Measurements from ENCODE around the gene LEMD1.

The LEMD1 gene

DNA sequence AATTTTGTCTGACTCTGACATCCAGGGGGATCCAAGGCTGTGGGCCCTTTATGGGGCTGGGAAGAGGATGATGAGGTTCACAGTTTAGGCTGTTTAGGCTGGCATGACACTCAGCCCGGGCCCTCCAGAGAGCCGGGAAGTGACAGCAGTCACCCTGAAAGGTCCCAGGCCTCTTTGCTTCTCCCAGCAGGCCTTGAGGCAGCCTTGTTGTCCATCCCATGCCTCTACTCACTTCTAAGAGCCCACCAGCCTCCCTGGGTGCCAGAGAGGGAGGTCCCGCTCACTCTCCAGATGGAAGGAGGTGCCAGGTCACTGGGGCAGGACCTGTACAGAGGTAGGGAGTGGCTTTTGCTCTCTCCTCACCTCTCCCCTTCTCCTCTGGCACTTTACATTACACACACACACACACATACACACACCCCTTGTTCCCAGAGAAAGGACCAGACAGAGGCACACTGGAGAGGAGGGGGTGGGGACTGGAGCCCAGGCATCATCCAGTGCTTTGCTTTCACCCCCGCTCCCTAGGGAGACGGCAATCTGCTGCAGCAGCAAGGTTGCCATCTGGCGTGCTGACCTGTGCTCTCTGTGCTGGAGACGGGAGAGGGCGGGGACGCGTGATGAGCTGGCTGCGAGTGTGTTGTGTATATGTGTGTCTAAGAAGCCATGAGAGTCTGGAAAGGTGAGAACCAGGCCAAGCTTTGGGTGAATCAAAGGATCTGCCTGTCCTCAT lies 69.7 kb downstream of the LEMD1 start:
- peak; percentile 74 for DNase-seq

DNA sequence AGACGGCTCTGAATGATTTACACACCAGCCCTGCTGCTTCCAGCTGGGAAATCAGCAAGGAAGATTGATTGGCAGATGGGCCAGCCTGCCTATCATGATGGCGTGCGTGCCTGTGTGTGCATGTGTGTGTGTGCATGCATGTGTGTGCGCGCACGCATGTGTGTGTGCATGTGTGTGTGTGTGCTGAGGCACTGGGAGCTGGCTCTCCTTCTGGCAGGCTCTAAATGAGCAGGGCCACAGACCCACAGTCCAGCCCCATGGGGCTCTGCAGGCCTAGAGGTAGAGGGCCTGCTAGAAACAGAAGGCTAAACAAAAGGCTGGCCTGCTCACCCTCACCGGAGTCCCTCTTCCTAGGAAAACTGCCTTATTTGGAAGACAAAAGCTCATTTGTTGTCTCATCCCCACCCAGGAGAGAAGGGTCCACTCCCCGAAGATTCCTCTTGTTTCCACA lies 71.1 kb downstream of the LEMD1 start:
- no peak for DNase-seq

GRCh38 chr1:205350124-205350523 lies 71.7 kb downstream of the LEMD1 start:
- DNase-seq = no peak

- DNase-seq = no peak
These were observed 73.0 kb downstream of the LEMD1 start for GRCh38 chr1:205348554-205349487.

- no peak for DNase-seq
These were observed 74.8 kb downstream of the LEMD1 start for GRCh38 chr1:205346956-205347574.

DNA sequence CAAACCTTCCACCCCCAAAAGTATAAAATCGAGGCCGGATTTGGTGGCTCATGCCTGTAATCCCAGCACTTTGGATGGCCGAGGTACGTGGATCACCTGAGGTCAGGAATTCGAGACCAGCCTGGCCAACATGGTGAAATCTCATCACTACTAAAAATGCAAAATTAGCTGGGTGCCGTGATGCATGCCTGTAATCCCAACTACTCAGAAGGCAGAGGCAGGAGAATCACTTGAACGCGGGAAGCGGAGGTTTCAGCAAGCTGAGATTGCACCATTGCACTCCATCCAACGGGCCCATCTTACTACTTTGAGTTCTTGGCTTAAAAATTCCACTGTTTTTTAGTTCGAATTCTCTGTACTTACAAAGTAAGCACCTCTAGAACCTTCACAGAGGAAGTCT lies 76.1 kb downstream of the LEMD1 start:
- DNase-seq = no peak

- peak; percentile 31 for DNase-seq
These were observed 77.6 kb downstream of the LEMD1 start for GRCh38 chr1:205344066-205344928.

- DNase-seq = peak; percentile 29
These were observed 78.3 kb downstream of the LEMD1 start for GRCh38 chr1:205343431-205344065.

DNA sequence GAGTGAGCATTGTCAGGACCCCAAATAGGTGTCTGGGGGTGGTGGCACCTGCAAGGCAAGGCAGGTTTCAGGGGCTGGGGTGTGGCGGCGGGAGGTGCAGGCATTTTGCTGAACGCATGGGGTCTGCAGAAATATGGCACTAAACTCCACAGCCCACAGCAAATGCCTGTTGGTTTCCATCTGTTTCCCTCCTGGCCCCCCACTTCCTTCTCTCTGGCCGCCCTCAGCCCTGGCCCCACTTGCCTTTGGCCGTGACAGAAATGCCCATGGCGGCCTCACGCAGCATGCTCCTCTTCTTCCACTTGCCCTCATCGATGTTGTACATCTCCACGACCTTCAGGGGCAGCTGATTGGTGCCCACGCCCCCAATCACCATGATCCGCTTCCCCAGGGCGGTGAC lies 78.9 kb downstream of the LEMD1 start:
- no peak for DNase-seq

DNA sequence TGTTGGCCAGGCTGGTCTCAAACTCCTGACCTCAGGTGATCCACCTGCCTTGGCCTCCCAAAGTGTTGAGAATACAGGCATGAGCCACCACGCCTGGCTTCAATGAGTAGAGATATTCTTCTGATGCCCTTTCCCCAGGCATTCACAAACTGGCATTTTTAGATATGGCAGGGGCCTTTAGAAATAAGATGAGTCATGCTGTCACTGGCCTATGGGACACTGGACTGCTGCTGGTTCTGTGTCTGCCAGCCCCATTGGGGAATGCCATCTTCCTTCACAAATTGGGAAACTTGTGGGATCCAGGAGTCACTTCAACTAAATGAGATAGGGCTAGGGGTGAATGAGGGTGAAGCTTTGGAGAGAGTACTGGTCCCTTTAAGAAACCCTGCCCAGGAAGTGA lies 81.2 kb downstream of the LEMD1 start:
- DNase-seq = no peak

GRCh38 chr1:205339717-205340116 lies 82.1 kb downstream of the LEMD1 start:
- DNase-seq = no peak

GRCh38 chr1:205339197-205339702 lies 82.6 kb downstream of the LEMD1 start:
- no peak for DNase-seq

DNA sequence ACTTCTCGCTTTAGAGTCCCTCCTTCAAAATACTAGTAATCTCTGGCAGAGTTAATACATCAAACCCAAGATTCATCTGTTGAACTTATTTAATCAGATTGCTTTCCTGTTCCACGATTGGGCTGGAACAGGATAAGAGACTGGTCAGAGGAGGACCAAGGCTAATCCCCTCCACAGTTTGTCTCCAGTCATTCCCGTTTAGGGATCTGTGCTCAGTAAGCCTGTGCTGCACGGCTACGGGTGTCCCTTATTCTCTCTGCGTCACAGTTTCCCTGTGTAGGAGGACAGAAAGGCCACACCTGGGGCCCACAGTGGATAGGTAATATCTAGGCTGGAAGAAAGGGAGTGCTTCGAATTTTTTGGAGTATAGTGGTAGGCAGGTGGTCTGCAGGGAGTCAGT lies 83.8 kb downstream of the LEMD1 start:
- DNase-seq = no peak

DNA sequence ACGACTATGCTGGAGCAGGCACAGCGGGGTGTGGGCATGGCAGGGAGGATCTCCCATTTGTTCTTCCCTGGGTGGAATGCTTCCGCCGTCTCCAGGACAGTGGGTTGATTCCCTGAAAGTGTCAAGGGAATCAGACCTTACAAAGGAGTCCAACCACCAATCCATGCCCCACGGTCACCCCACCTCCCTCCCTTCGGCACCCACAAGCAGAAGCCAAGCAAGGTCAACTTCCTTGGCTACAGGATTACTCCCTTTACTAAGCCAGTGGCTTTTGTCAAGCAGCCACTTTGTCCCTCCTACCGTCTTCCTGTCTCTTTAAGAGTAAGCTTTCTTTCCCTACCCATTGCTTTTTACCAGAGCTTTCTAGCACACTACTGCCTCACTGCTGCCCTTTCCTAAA lies 84.4 kb downstream of the LEMD1 start:
- no peak for DNase-seq

DNA sequence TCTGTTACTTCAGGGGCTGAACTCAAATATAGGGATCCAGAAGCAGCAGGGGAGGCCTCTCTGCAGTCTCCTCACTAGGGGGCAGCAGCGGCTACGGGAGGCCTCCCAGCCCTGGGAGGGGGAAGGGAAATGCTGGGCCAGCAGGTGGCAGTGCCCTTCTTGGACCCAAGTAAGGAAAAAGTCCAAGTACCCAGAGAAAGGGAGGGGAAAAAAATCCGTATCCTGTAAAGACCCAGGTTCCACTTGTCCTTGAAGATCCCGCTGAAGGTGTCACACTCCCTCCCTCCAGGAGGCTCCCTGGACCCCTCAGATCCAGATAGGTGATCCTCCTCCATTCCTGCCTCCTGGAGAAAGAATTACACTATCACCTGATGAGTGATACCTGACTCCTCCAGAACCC lies 86.2 kb downstream of the LEMD1 start:
- peak; percentile 86 for DNase-seq

- no peak for DNase-seq
These were observed 89.7 kb downstream of the LEMD1 start for GRCh38 chr1:205332015-205332791.
